Renal cortex interstitium (tissue), 15 donors: ENCODE measurements around the gene CLGN. TPM values are rescaled to one million over a fixed set of nuclear protein-coding genes. Genes with fewer than 3 reads are reported as not detected.
"Not testable (repeated sequence)": the region's sequence is repeated elsewhere in the genome, so short reads cannot be mapped to it uniquely, and the experiment has no call there.

Source experiments
- DNase-seq, 11 donors: peaks; one replicate each; pipeline ENCODE4 v3.0.0-alpha.2; 2013; ENCODE audit warnings: low read depth in 9 of 11, low spot score in 4 of 11; ENCODE audit errors: extremely low read depth in 1 of 11
- long read RNA-seq, 16 experiments: transcript quantifications; one replicate each; lab custom pipeline, GENCODE V29; 2026
- polyA plus RNA-seq, 3 donors: library from polyadenylated mRNA; unstranded; fragments of 120-200 nt; gene quantifications; one replicate each; pipeline ENCODE4 v1.2.1, GENCODE V29; 2013; ENCODE audit not compliant: insufficient read length in 3 of 3

CLGN gene, protein sequence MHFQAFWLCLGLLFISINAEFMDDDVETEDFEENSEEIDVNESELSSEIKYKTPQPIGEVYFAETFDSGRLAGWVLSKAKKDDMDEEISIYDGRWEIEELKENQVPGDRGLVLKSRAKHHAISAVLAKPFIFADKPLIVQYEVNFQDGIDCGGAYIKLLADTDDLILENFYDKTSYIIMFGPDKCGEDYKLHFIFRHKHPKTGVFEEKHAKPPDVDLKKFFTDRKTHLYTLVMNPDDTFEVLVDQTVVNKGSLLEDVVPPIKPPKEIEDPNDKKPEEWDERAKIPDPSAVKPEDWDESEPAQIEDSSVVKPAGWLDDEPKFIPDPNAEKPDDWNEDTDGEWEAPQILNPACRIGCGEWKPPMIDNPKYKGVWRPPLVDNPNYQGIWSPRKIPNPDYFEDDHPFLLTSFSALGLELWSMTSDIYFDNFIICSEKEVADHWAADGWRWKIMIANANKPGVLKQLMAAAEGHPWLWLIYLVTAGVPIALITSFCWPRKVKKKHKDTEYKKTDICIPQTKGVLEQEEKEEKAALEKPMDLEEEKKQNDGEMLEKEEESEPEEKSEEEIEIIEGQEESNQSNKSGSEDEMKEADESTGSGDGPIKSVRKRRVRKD
- polyA plus RNA-seq, result 1 to 10 TPM; 3.5 to 5.4 (median 3.6) TPM
- long read RNA-seq, donor 1, partial matches to known transcripts, result 0 of 1 reads
- long read RNA-seq, donor 1, other reads (novel, unspliced or antisense), result 0 of 1 reads
- long read RNA-seq, donor 2, result 0 reads
- long read RNA-seq, donor 3, result 0 reads
- long read RNA-seq, donor 4, result 0 reads
- long read RNA-seq, donor 5, result 0 reads
- long read RNA-seq, donor 6, result 0 reads
- long read RNA-seq, donor 7, result 0 reads
- long read RNA-seq, donor 8, result 0 reads
- long read RNA-seq, donor 9, partial matches to known transcripts, result 0 of 1 reads
- long read RNA-seq, donor 9, other reads (novel, unspliced or antisense), result 0 of 1 reads
- long read RNA-seq, donor 10, result 0 reads
- long read RNA-seq, donor 11, result 0 reads
- long read RNA-seq, donor 12, result 0 reads
- long read RNA-seq, donor 13, result 0 reads
- long read RNA-seq, donor 14, result 0 reads
- long read RNA-seq, donor 15, result 0 reads
- long read RNA-seq, donor 16, partial matches to known transcripts, result 0 of 1 reads
- long read RNA-seq, donor 16, other reads (novel, unspliced or antisense), result 0 of 1 reads

- peak; percentile 51 to 81 (median 70) for DNase-seq
These were observed at the start of gene CLGN for GRCh38 chr4:140427106-140427918. TSS of gene CLGN (minus strand) at chr4:140427648. CDS start at chr4:140413078, 14,570 bp downstream.

- no peak for DNase-seq
These were observed 44.7 kb upstream of the CLGN start for GRCh38 chr4:140472156-140472555.

DNA sequence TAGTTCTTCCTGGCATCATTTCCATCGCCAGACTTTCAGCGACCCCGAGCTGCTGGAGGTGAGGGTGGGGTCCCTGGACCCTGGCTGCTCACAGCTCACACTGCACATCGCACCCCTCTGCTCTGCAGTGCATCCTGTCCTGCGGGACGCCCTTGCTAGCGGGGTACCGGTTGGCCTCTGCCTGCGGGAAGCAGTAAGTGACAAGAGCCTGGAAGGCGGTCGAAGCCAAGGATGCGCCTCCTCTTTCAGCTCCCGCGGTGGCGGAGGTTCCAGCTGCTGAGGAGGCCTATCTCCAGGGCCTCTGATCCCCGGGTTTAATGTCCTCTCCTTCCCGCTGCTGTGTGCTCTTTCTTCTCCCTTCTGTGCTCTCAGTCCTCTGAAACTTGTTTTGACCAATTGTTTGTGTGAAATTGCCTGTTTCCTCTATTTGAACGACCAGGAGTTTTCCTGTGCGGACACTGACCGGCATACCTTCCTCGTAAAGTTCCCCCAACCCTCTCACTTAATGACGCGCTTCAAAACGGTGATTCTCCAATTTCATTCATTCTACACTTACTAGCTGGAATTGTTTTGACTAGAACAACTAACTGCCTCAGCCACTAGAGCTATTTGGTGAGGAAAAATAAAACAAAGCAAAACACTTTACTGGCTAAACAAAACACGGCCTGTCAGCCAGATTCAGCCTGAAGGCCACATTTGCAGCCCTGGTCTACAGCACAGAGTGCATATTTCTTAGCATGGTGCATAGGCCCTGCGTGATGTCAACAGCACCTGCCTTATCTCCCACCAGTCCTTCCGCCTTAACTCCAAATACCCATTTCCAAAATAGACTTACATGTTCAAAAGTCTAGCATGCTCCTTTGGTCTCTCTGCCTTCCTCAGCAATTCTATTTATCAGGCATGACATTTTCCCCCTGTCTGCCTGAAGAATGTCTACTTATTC is 42.6 kb upstream of the CLGN start:
- peak in 8 of 11 donors; percentile 8 to 31 (median 18) for DNase-seq

DNA sequence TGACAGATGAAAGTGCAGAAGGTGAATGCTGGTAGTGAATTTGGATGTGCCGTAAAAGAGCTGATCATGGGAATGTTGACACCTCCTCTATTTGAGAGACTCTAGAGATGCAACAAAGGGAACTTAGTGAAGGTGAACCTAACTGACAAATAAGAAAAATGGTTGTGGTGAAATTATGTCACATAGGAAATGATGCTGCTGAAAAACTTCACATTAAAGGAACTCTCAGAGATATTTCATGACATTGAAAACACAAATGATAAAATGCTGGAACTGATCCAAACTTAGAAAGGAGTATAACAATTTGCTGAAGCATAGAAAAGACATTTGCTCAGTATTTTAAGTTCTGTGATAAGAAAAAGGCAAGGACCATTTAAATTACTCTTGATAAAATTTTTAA is 38.7 kb upstream of the CLGN start:
- DNase-seq, result no peak

DNA sequence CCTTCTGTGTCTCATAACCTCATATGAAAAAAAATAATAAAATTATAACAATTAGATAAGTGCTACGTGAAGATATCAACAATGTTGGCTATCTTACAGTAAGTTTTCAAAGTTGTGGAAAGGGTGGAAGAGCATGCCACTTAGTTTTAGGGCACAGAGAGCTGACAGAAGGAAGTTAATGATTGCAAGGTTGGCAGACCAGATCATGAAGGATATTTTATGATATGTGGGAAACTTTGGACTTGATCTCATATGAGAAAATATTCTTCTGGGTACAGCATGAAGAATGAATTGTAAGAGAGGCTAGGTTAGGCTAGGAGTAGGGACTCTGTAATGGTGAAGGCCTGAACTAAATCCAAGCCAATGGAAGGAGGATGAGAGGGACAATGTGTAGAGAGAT is 36.2 kb upstream of the CLGN start:
- DNase-seq, result no peak

- DNase-seq, result no peak
These were observed 35.7 kb upstream of the CLGN start for GRCh38 chr4:140463182-140463581.

DNA sequence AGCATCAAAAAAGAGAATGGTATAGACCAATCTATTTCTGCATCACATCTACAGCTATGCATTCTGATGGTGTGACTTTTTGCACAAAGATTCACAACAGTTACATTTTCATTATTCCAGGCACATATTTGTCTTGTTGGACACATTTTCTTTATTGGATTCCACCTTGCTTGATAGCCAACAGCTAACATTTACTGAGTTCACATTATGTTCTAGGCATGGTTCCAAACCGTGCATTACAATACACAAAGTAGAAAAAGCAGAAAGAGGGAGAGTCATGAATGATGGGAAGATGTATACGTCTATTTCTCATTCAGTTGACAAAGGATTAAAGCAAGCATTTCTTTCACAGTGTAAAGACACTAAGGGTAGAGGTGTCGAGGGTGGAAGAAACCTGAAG is 22.9 kb upstream of the CLGN start:
- DNase-seq, result no peak

DNA sequence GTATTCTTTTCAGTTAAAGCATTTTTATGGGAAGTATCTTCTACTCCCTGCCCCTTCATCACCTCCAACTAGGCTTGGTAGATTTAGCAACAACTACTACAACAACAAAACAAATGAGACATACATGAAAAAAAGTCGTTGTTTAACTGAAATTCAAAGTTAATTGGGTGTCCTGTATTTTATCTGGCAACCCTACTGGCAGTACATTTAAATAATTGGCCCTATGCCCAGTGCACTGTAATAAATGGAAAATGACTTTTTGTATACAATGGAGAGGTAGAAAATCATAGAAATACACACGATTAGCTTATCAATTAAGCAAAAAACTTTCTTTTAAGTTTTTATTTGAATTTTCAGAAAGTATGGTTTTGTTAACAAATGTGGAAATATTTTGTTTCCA is 21.4 kb upstream of the CLGN start:
- DNase-seq, result peak in 3 of 11 donors; percentile 5 to 7 (median 5)

DNA sequence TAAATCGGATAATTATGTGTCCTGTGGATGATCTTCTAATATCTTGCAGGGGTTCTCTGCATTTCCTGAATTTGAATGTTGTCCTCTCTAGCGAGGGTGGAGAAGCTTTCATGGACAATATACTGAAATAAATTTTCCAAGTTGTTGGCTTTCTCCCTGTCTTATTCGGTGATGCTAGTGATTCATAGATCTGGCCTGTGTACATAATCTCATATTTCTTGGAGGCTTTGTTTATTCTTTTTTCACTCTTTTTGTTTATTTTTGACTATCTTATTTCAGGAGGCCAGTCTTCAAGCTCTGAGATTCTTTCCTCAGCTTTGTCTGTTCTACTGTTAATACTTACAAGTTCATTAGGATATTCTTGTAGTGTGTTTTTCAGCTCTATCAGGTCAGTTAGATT is 20.7 kb upstream of the CLGN start:
- no peak for DNase-seq

GRCh38 chr4:140444347-140444746 is 16.9 kb upstream of the CLGN start:
- DNase-seq, result not testable (repeated sequence)

GRCh38 chr4:140439644-140440142 is 12.2 kb upstream of the CLGN start:
- no peak for DNase-seq

DNA sequence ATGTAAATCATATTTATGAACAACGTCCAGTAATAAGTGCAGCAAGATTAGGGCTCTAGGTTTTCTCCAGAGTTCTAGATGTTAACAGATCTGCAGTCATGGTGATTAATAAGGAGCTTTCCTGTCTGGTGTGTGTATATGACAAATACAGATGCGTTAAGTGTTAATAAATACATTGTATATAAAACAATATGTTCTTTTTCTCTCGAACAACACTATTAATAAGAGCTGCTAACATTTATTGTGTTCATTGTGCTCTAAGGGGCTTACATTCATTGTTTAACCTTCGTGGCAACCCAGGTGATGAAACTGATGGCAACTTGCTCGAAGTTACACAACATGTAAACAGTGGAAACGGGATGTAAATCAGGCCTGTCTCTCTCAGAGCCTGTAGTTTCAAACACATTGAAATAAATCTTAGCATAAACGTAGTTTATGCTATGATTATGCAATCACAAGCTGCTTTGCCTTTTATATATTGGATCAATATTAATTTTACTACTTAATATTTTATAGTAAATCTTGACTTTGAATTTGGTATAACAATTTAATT is 547 bp upstream of the CLGN start:
- peak in 2 of 11 donors; percentile 2 to 5 for DNase-seq

GRCh38 chr4:140426610-140427105 is 790 bp downstream of the CLGN start:
- peak in 2 of 11 donors; percentile 9 to 18 for DNase-seq

DNA sequence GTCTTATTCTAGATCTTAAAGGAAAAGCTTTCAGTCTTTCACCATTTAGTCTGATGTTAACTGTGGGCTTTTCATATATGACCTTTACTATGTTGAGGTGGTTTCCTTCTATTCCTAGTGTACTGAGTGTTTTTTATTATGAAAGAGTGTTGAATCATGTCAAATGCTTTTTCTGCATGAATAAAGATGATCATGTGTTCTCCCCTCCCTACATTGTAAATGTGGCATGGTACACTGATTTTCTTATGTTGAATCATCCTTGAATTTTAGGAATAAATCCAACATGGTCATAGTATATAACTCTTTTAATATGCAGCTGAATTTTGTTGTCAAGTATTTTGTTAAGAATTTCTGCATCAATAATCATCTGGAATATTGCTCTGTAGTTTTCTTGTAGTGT is 4.3 kb downstream of the CLGN start:
- no peak for DNase-seq

DNA sequence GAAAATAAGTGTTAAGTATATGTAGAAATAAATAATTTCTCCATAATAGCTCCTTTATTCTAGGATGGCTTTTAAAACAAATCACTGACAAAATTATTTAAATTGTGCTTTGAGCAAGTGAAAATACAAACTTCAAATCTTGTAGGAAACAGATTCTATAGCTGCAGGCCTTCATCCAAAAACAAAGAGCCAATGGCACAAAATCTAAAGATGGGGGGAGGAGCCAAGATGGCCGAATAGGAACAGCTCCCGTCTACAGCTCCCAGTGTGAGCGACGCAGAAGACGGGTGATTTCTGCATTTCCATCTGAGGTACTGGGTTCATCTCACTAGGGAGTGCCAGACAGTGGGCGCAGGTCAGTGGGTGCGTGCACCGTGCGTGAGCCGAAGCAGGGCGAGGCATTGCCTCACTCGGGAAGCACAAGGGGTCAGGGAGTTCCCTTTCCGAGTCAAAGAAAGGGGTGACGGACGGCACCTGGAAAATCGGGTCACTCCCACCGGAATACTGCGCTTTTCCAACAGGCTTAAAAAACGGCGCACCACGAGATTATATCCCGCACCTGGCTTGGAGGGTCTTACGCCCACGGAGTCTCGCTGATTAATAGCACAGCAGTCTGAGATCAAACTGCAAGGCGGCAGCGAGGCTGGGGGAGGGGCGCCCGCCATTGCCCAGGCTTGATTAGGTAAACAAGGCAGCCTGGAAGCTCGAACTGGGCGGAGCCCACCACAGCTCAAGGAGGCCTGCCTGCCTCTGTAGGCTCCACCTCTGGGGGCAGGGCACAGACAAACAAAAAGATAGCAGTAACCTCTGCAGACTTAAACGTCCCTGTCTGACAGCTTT is 14.1 kb downstream of the CLGN start:
- not testable (repeated sequence) for DNase-seq

- DNase-seq, result no peak
These were observed 18.5 kb downstream of the CLGN start for GRCh38 chr4:140408974-140409373.
